CD4-positive, alpha-beta T cell (primary cell): ENCODE results near the gene CORO1C. TPM values are rescaled to one million over a fixed set of nuclear protein-coding genes. Genes with fewer than 3 reads are reported as not detected.
"Not testable (repeated sequence)": the region's sequence is repeated elsewhere in the genome, so short reads cannot be mapped to it uniquely, and the experiment has no call there.

Experiments
- ATAC-seq: fragments of 200-7000 bp; cut with Tn5 transposase; one replicate; pipeline ENCODE4 v1.10.0; 2022; ENCODE audit warnings: mild to moderate bottlenecking; ENCODE audit not compliant: poor library complexity
- CTCF ChIA-PET: fragments of 350-600 bp; sonication (Branson Sonifier 250); formaldehyde crosslinking; loops from one replicate; lab custom pipeline; 2021; ENCODE audit warnings: antibody characterized with exemption, inconsistent platforms; lab: Charles Lee
- POLR2A ChIA-PET: fragments of 350-600 bp; sonication (Branson Sonifier 250); formaldehyde crosslinking; loops from one replicate; lab custom pipeline; 2021; ENCODE audit warnings: antibody characterized with exemption, inconsistent platforms; lab: Charles Lee
- DNase-seq, 14 experiments: peaks; one replicate each; pipeline ENCODE4 v3.0.0-alpha.2; 2013 to 2020; ENCODE audit warnings: mixed read lengths in 2 of 14
- H3K27ac ChIP-seq, 2 donors: one replicate each; pipeline versions ENCODE4 v1.5.1 to v1.7.0; 2013; ENCODE audit warnings: low read length in 2 of 2, low read depth in 1 of 2, mild to moderate bottlenecking in 1 of 2
- H3K27me3 ChIP-seq, 2 experiments: 1 replicate in 1 of 2; 2 replicates in 1 of 2; pipeline versions ENCODE4 v1.6.1 to v1.7.0; 2013; ENCODE audit warnings: low read length in 2 of 2, control low read depth in 1 of 2, mild to moderate bottlenecking in 1 of 2, moderate library complexity in 1 of 2; ENCODE audit not compliant: insufficient read depth in 2 of 2, control insufficient read depth in 1 of 2
- H3K36me3 ChIP-seq: one replicate; pipeline ENCODE4 v1.6.1; 2013; ENCODE audit warnings: low read length, control low read depth; ENCODE audit not compliant: insufficient read depth
- H3K4me1 ChIP-seq: one replicate; pipeline ENCODE4 v1.6.1; 2013; ENCODE audit warnings: low read length, control low read depth; ENCODE audit not compliant: insufficient read depth
- H3K4me3 ChIP-seq: one replicate; pipeline ENCODE4 v1.5.1; 2013; ENCODE audit warnings: mild to moderate bottlenecking, low read length, moderate library complexity
- H3K9me3 ChIP-seq, 2 experiments: 1 replicate in 1 of 2; 2 replicates in 1 of 2; pipeline versions ENCODE4 v1.6.1 to v1.7.0; 2013; ENCODE audit warnings: low read length in 2 of 2, mild to moderate bottlenecking in 2 of 2, control low read depth in 1 of 2, moderate library complexity in 1 of 2; ENCODE audit not compliant: control insufficient read depth in 1 of 2, insufficient read depth in 1 of 2
- H3K27ac Mint-ChIP-seq: one replicate; pipeline ENCODE4 v1.8.0; 2020; ENCODE audit warnings: mixed read lengths
- H3K27me3 Mint-ChIP-seq: one replicate; pipeline ENCODE4 v1.8.0; 2021; ENCODE audit warnings: mixed read lengths
- H3K36me3 Mint-ChIP-seq: one replicate; pipeline ENCODE4 v1.8.0; 2021; ENCODE audit warnings: low read depth, mixed read lengths
- H3K4me1 Mint-ChIP-seq: one replicate; pipeline ENCODE4 v1.8.0; 2021; ENCODE audit warnings: low read depth, mixed read lengths
- H3K4me3 Mint-ChIP-seq: one replicate; pipeline ENCODE4 v1.8.0; 2020; ENCODE audit warnings: mild to moderate bottlenecking, mixed read lengths
- H3K9me3 Mint-ChIP-seq: one replicate; pipeline ENCODE4 v1.8.0; 2020; ENCODE audit warnings: mixed read lengths
- intact Hi-C, 2 experiments: fragments of 100-400 bp; cut with DNase I in 1 of 2; cut with micrococcal nuclease in 1 of 2; formaldehyde crosslinking; loops; one replicate each; pipeline versions ENCODE4 v1.15.1 to v1.9.0; 2023 to 2025; cut with DNase I, micrococcal nuclease
- total RNA-seq, 174 experiments: library from RNA in 2 of 174; stranded (reverse) in 2 of 174; gene quantifications; one replicate each; pipeline ENCODE4 v1.2.3 and lab custom pipeline; 2021 to 2026
- TF ChIP-seq, protein P1 (sequence below): fragments of 200-600 bp; IDR thresholded peaks from one replicate; pipeline ENCODE4 v1.8.0; 2022; ENCODE audit warnings: antibody characterized with exemption, mild to moderate bottlenecking

CORO1C gene
- total RNA-seq, 2 experiments from 2014 or later: 6.7 to 7.4 TPM

DNA sequence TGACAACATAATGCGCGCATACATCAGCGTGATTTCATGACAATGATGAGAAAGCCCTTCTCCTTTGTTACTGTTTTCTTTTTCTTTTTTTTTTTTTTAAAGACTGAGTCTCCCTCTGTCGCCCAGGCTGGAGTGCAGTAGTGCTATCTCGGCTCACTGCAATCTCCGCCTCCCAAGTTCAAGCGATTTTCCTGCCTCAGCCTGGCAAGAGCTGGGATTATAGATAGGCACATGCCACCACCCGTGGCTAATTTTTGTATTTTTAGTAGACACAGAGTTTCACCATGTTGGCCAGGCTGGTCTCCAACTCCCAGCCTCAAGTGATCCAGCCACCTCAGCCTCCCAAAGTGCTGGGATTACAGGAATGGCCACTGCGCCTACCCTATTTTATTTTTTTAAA is 76.7 kb downstream of the CORO1C start:
- H3K36me3 Mint-ChIP-seq, DNase-seq, H3K9me3 Mint-ChIP-seq, POLR2A ChIA-PET, H3K27ac Mint-ChIP-seq, H3K9me3 ChIP-seq, H3K27me3 Mint-ChIP-seq, H3K4me3 ChIP-seq, H3K36me3 ChIP-seq, H3K27me3 ChIP-seq, H3K4me1 Mint-ChIP-seq, ATAC-seq, H3K4me1 ChIP-seq, H3K4me3 Mint-ChIP-seq, H3K27ac ChIP-seq, intact Hi-C loops, CTCF ChIA-PET: not testable (repeated sequence)

DNA sequence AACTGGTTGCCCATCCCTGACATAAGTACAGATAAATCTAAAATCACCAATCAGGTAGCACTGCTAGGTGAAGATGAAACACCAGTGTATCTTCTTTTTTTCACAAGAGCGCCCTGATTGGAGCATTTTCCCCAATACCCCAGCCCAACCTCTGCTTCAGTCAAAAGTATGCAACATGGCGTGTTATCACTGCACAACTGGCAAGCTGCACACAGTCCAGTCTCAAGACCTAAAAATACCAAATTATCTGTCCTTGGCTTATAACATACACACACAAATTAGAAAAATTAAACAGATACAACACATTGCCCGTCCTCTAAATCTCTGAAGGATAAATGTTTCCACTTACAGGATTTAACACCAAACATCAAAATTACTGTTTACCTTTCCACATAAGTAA is 77.4 kb downstream of the CORO1C start:
- peaks cover 6% of the 10 kb centered on the region for H3K36me3 Mint-ChIP-seq
- ChIA-PET POLR2A (interaction anchor here (0.9 to 1.3 kb wide), 3 partner anchors 18 to 92 kb away, joined by 4 read pairs; partner anchors contain the start of genes ISCU and SELPLG), CTCF (interaction anchor here (0.9 to 1.5 kb wide), 3 partner anchors 10 to 35 kb away, joined by 3 to 6 read pairs (median 3); partner anchors contain the start of gene SELPLG)
- H3K9me3 ChIP-seq: no peaks in the 10 kb centered on the region
- H3K4me3 ChIP-seq: no peak overlapping the region
- H3K4me1 Mint-ChIP-seq: no peaks in the 10 kb centered on the region
- no peak for ATAC-seq
- no peaks in the 10 kb centered on the region for H3K9me3 Mint-ChIP-seq
- no peaks in the 10 kb centered on the region for H3K4me1 ChIP-seq
- H3K27ac Mint-ChIP-seq: no peak overlapping the region
- TF ChIP-seq, protein P1, sequence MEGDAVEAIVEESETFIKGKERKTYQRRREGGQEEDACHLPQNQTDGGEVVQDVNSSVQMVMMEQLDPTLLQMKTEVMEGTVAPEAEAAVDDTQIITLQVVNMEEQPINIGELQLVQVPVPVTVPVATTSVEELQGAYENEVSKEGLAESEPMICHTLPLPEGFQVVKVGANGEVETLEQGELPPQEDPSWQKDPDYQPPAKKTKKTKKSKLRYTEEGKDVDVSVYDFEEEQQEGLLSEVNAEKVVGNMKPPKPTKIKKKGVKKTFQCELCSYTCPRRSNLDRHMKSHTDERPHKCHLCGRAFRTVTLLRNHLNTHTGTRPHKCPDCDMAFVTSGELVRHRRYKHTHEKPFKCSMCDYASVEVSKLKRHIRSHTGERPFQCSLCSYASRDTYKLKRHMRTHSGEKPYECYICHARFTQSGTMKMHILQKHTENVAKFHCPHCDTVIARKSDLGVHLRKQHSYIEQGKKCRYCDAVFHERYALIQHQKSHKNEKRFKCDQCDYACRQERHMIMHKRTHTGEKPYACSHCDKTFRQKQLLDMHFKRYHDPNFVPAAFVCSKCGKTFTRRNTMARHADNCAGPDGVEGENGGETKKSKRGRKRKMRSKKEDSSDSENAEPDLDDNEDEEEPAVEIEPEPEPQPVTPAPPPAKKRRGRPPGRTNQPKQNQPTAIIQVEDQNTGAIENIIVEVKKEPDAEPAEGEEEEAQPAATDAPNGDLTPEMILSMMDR: no peak
- H3K27ac ChIP-seq: no peak overlapping the region
- no peaks in the 10 kb centered on the region for H3K27me3 Mint-ChIP-seq
- intact Hi-C loops: no loop called here
- H3K27me3 ChIP-seq: no peaks in the 10 kb centered on the region
- H3K36me3 ChIP-seq: peaks cover 6% of the 10 kb centered on the region
- H3K4me3 Mint-ChIP-seq: no peak overlapping the region
- DNase-seq: no peak

DNA sequence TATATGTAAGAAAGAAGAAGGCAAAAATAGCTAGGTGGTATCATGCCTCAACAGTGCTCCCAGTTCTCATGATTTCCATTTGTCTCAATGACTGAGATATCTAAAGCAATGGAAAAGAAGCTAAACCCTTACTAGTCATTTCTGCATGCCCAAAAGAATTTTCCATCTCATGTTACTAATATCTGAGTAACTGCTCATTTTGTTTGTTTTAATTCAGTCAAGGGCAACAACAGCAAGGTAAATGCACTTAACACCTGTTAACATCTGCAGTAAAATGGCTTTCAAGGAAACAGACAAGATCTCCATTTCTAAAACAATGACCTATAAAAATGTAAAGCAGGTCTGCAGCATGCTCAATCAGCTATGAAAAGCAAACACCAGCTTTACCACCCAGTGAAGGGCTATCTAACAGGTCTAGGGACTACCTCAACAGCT is 78.2 kb downstream of the CORO1C start:
- CTCF ChIA-PET: interaction anchor here (0.8 to 1.5 kb wide), 4 partner anchors 11 to 151 kb away, joined by 3 to 6 read pairs (median 4); partner anchors contain the start of gene SELPLG
- DNase-seq (no peak), ATAC-seq (no peak)
- no peaks in the 10 kb centered on the region for H3K27me3 Mint-ChIP-seq
- Histone ChIP-seq H3K4me3 (no peak overlapping the region), H3K4me1 (no peaks in the 10 kb centered on the region), H3K36me3 (peaks cover 6% of the 10 kb centered on the region), H3K27me3 (no peaks in the 10 kb centered on the region), H3K27ac (no peak overlapping the region), H3K9me3 (no peaks in the 10 kb centered on the region)
- intact Hi-C loops: no loop called here
- no peak overlapping the region for H3K4me3 Mint-ChIP-seq
- no peaks in the 10 kb centered on the region for H3K4me1 Mint-ChIP-seq
- H3K36me3 Mint-ChIP-seq: peaks cover 6% of the 10 kb centered on the region
- TF ChIP-seq, protein P1: no peak
- POLR2A ChIA-PET: interaction anchor here (0.9 to 1.3 kb wide), 3 partner anchors 17 to 91 kb away, joined by 4 read pairs; partner anchors contain the start of genes ISCU and SELPLG
- no peaks in the 10 kb centered on the region for H3K9me3 Mint-ChIP-seq
- H3K27ac Mint-ChIP-seq: no peak overlapping the region

DNA sequence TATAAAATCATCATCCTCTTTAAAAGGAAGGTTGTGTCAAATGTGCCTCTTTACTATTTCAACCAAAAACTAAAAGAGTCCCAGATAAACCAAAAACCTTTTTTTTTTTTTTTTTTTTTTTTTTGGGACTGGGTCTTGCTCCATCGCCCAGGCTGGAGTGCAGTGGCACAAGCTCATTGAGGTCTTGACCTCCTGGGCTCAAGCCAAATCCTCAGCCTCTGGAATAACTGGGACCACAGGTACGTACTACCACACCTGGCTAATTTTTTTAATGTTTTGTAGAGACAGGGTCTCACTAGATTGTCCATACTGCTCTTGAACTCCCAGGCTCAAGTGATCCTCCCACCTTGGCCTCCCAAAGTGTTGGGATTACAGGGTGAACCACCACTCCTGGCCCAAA is 81.2 kb downstream of the CORO1C start:
- H3K4me3 ChIP-seq: no peak overlapping the region
- H3K9me3 Mint-ChIP-seq: no peaks in the 10 kb centered on the region
- no peak overlapping the region for H3K4me3 Mint-ChIP-seq
- CTCF ChIA-PET: interaction anchor here (0.7 to 1.6 kb wide), 2 partner anchors 32 to 677 kb away, joined by 3 to 4 read pairs; no protein-coding TSS in a partner anchor
- peaks cover 17% of the 10 kb centered on the region for H3K4me1 ChIP-seq
- POLR2A ChIA-PET: interaction anchor here (0.9 kb wide), 1 partner anchor 15 kb away, joined by 3 read pairs; no protein-coding TSS in a partner anchor
- no peaks in the 10 kb centered on the region for H3K27me3 Mint-ChIP-seq
- TF ChIP-seq, protein P1: no peak
- no peak overlapping the region for H3K27ac Mint-ChIP-seq
- DNase-seq: no peak
- intact Hi-C loops: no loop called here
- no peaks in the 10 kb centered on the region for H3K27me3 ChIP-seq
- ATAC-seq: no peak
- H3K27ac ChIP-seq: no peak overlapping the region
- no peaks in the 10 kb centered on the region for H3K9me3 ChIP-seq
- H3K4me1 Mint-ChIP-seq: peaks cover 22% of the 10 kb centered on the region
- no peaks in the 10 kb centered on the region for H3K36me3 Mint-ChIP-seq
- no peaks in the 10 kb centered on the region for H3K36me3 ChIP-seq
